ENCODE results near the gene SPC24. TPM values are rescaled to one million over a fixed set of nuclear protein-coding genes. Genes with fewer than 3 reads are reported as not detected.

Gene SPC24
- total and polyA plus RNA-seq, 9 of the 15 experiments (the other 6 are each of a cell fraction or from before 2014, with no cell fraction given), result 18.2 to 154 (median 60.9) TPM

DNA sequence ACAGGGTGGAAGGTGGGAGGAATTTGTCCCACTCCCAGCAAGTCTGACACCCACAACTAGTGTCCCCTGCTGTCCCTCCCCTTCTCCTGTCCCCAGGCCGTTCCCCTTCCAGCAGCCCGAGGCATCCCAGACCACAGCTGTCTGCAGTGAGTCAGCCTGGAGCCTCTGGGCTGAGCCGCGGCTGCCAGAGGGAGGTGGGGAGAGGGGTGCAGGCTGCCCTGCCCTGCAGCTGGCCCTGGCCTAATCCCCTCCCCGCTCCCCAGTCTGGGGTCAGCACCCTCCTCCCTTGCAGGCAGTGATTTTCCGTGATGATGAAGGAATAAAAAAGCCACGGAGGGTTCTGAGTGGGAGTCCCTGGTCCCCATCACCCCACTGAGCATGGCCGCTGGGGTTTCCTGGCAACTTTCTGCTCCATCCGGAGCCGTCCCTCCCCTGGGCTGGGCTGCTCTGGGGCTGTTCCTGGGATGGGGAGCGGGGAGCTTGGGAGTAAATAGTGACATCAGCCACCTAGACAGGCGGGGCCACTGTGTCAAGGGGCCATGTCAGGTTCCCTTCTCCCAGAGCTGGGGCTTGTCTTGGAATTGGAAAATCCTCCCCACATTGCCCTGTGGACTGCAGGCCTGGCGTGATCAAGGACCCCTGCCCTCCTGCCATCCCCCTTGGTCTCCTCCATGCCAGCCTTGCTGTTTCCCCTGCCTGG lies 16.8 kb downstream of the SPC24 start (continued):
- TF ChIP-seq TEAD4 (IDR thresholded peaks at IDR 0.05; ENCODE audit: low read length) (no peak), TEAD4 (CRISPR knock-in tag; IDR thresholded peaks at IDR 0.05; ENCODE audit: borderline replicate concordance) (no peak), SMARCC2 (IDR thresholded peaks at IDR 0.05; ENCODE audit: low read depth) (no peak), HMGN3 (IDR thresholded peaks at IDR 0.05; ENCODE audit: borderline replicate concordance, extremely low read depth, insufficient read length, low read depth, low read length) (peak; percentile 49), ZBTB7A (IDR thresholded peaks at IDR 0.05; ENCODE audit: borderline replicate concordance, control insufficient read depth, low read depth, low read length) (peak; percentile 54; the same call in 1 of the 2 replicates), ZNF184 (CRISPR knock-in tag; IDR thresholded peaks at IDR 0.05) (no peak), NCOR1 (IDR thresholded peaks at IDR 0.05) (no peak), POLR2H (tag; IDR thresholded peaks at IDR 0.05; ENCODE audit: low read depth) (no peak), TOE1 (IDR thresholded peaks at IDR 0.05; ENCODE audit: borderline replicate concordance) (no peak), TOE1 (CRISPR knock-in tag; IDR thresholded peaks at IDR 0.05; ENCODE audit: borderline replicate concordance, low read depth) (no peak), SLC30A9 (CRISPR knock-in tag; IDR thresholded peaks at IDR 0.05) (no peak), TGIF2 (CRISPR knock-in tag; IDR thresholded peaks at IDR 0.05) (no peak), MYBL2 (IDR thresholded peaks at IDR 0.05; ENCODE audit: low read depth) (no peak), MYBL2 (CRISPR knock-in tag; IDR thresholded peaks at IDR 0.05; ENCODE audit: borderline replicate concordance) (no peak), MBD2 (IDR thresholded peaks at IDR 0.05; ENCODE audit: borderline replicate concordance, low read depth) (no peak), ZNF584 (CRISPR knock-in tag; IDR thresholded peaks at IDR 0.05; ENCODE audit: low read depth) (no peak)
- TF ChIP-seq, protein P1, sequence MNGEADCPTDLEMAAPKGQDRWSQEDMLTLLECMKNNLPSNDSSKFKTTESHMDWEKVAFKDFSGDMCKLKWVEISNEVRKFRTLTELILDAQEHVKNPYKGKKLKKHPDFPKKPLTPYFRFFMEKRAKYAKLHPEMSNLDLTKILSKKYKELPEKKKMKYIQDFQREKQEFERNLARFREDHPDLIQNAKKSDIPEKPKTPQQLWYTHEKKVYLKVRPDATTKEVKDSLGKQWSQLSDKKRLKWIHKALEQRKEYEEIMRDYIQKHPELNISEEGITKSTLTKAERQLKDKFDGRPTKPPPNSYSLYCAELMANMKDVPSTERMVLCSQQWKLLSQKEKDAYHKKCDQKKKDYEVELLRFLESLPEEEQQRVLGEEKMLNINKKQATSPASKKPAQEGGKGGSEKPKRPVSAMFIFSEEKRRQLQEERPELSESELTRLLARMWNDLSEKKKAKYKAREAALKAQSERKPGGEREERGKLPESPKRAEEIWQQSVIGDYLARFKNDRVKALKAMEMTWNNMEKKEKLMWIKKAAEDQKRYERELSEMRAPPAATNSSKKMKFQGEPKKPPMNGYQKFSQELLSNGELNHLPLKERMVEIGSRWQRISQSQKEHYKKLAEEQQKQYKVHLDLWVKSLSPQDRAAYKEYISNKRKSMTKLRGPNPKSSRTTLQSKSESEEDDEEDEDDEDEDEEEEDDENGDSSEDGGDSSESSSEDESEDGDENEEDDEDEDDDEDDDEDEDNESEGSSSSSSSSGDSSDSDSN (IDR thresholded peaks at IDR 0.05; ENCODE audit: borderline replicate concordance in 1 of 2, low read depth in 2 of 2, low read length in 2 of 2), result peak in 1 of 2 experiments; percentile 77; a peak in 1 of 4 replicates
- TF ChIP-seq, protein P2, sequence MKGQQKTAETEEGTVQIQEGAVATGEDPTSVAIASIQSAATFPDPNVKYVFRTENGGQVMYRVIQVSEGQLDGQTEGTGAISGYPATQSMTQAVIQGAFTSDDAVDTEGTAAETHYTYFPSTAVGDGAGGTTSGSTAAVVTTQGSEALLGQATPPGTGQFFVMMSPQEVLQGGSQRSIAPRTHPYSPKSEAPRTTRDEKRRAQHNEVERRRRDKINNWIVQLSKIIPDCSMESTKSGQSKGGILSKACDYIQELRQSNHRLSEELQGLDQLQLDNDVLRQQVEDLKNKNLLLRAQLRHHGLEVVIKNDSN (CRISPR knock-in tag; IDR thresholded peaks at IDR 0.05), result no peak
- TF ChIP-seq, protein P3, sequence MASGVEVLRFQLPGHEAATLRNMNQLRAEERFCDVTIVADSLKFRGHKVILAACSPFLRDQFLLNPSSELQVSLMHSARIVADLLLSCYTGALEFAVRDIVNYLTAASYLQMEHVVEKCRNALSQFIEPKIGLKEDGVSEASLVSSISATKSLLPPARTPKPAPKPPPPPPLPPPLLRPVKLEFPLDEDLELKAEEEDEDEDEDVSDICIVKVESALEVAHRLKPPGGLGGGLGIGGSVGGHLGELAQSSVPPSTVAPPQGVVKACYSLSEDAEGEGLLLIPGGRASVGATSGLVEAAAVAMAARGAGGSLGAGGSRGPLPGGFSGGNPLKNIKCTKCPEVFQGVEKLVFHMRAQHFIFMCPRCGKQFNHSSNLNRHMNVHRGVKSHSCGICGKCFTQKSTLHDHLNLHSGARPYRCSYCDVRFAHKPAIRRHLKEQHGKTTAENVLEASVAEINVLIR (CRISPR knock-in tag; IDR thresholded peaks at IDR 0.05), result no peak
- TF ChIP-seq, protein P4, sequence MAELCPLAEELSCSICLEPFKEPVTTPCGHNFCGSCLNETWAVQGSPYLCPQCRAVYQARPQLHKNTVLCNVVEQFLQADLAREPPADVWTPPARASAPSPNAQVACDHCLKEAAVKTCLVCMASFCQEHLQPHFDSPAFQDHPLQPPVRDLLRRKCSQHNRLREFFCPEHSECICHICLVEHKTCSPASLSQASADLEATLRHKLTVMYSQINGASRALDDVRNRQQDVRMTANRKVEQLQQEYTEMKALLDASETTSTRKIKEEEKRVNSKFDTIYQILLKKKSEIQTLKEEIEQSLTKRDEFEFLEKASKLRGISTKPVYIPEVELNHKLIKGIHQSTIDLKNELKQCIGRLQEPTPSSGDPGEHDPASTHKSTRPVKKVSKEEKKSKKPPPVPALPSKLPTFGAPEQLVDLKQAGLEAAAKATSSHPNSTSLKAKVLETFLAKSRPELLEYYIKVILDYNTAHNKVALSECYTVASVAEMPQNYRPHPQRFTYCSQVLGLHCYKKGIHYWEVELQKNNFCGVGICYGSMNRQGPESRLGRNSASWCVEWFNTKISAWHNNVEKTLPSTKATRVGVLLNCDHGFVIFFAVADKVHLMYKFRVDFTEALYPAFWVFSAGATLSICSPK (IDR thresholded peaks at IDR 0.05; ENCODE audit: borderline replicate concordance), result no peak
- TF ChIP-seq, protein P5, sequence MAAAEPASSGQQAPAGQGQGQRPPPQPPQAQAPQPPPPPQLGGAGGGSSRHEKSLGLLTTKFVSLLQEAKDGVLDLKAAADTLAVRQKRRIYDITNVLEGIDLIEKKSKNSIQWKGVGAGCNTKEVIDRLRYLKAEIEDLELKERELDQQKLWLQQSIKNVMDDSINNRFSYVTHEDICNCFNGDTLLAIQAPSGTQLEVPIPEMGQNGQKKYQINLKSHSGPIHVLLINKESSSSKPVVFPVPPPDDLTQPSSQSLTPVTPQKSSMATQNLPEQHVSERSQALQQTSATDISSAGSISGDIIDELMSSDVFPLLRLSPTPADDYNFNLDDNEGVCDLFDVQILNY (CRISPR knock-in tag; IDR thresholded peaks at IDR 0.05), result no peak
